ENCODE data around the gene KIAA1671. TPM values are rescaled to one million over a fixed set of nuclear protein-coding genes. Genes with fewer than 3 reads are reported as not detected.

Gene KIAA1671
- total RNA-seq, 6 experiments from 2014 or later: 1.3 to 5.0 (median 1.6) TPM

GRCh38 chr22:25206998-25207397 lies 254.5 kb downstream of the KIAA1671 start:
- peaks cover 1% of the 10 kb centered on the region for H3K27me3 Mint-ChIP-seq (ENCODE audit: insufficient read depth)
- H3K4me3 Mint-ChIP-seq: no peak overlapping the region
- no peaks in the 10 kb centered on the region for H3K36me3 Mint-ChIP-seq (ENCODE audit: low read depth)
- DNase-seq: no peak
- TF ChIP-seq, protein P1, sequence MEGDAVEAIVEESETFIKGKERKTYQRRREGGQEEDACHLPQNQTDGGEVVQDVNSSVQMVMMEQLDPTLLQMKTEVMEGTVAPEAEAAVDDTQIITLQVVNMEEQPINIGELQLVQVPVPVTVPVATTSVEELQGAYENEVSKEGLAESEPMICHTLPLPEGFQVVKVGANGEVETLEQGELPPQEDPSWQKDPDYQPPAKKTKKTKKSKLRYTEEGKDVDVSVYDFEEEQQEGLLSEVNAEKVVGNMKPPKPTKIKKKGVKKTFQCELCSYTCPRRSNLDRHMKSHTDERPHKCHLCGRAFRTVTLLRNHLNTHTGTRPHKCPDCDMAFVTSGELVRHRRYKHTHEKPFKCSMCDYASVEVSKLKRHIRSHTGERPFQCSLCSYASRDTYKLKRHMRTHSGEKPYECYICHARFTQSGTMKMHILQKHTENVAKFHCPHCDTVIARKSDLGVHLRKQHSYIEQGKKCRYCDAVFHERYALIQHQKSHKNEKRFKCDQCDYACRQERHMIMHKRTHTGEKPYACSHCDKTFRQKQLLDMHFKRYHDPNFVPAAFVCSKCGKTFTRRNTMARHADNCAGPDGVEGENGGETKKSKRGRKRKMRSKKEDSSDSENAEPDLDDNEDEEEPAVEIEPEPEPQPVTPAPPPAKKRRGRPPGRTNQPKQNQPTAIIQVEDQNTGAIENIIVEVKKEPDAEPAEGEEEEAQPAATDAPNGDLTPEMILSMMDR (IDR thresholded peaks at IDR 0.05): no peak
- no peaks in the 10 kb centered on the region for H3K4me1 Mint-ChIP-seq (ENCODE audit: low read depth)
- H3K9me3 Mint-ChIP-seq: peaks cover 9% of the 10 kb centered on the region
- H3K27ac Mint-ChIP-seq: no peak overlapping the region

GRCh38 chr22:25207553-25208157 lies 255.1 kb downstream of the KIAA1671 start:
- DNase-seq: no peak
- H3K4me1 Mint-ChIP-seq (ENCODE audit: low read depth): no peaks in the 10 kb centered on the region
- TF ChIP-seq, protein P1 (IDR thresholded peaks at IDR 0.05): no peak
- peaks cover 12% of the 10 kb centered on the region for H3K9me3 Mint-ChIP-seq
- H3K4me3 Mint-ChIP-seq: no peak overlapping the region
- H3K27ac Mint-ChIP-seq: no peak overlapping the region
- no peaks in the 10 kb centered on the region for H3K36me3 Mint-ChIP-seq (ENCODE audit: low read depth)
- peaks cover 1% of the 10 kb centered on the region for H3K27me3 Mint-ChIP-seq (ENCODE audit: insufficient read depth)

DNA sequence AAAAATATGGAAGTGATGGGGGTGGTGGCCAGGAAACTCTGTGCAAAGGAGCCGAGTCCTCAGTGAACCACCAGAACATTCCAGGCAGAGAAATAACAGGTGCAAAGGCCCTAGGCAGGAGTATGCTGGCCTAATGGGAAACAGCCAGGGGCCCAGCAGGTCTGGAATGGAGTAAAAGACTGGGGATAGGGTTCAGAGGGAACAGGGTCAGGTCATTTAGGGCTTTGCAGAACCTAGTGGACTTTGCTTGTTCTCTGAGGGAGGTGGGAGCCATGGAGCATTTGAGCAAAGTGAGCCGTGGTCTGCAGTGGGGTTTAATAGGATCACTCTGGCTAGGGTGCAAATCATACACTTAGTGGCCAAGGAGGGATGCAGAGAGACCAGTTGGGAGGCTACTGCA lies 255.8 kb downstream of the KIAA1671 start:
- no peak overlapping the region for H3K27ac Mint-ChIP-seq
- H3K36me3 Mint-ChIP-seq (ENCODE audit: low read depth): no peaks in the 10 kb centered on the region
- no peaks in the 10 kb centered on the region for H3K4me1 Mint-ChIP-seq (ENCODE audit: low read depth)
- H3K9me3 Mint-ChIP-seq: peaks cover 14% of the 10 kb centered on the region
- no peak overlapping the region for H3K4me3 Mint-ChIP-seq
- TF ChIP-seq, protein P1 (IDR thresholded peaks at IDR 0.05): no peak
- peaks cover 4% of the 10 kb centered on the region for H3K27me3 Mint-ChIP-seq (ENCODE audit: insufficient read depth)
- no peak for DNase-seq

DNA sequence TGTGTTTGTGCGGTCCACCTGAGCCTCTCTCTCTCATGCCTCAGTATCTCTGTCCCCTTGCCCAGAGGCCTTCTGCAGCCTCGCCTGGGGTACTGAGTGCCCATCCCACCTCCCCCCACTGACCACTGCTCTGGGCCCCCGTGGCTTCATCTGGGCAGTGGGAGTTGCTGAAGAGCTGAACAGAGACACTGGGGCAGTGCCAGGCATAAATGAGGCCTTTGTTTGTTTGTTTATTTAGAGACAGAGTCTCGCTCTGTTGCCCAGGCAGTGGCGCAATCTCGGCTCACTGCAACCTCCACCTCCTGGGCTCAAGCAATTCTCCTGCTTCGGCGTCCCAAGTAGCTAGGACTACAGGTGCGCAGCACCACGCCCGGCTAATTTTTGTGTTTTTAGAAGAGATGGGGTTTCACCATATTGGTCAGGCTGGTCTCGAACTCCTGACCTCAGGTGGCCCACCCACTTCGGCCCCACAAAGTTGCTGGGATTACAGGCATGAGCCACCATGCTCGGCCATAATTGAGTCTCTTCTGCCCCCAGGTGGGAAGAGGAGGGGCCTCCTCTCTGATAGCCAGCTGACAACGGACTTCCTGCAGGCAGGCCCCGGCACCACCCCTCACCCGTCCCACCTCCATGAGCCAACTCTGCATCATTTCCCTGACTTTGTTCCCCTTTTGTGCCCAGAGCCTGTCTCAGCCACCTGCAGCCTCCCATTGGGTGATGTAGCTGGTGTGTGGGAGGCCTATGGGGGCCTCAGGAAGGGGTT lies 256.4 kb downstream of the KIAA1671 start:
- no peak for DNase-seq
- Mint-ChIP-seq H3K4me3 (no peak overlapping the region), H3K27me3 (ENCODE audit: insufficient read depth) (peaks cover 4% of the 10 kb centered on the region), H3K9me3 (peaks cover 17% of the 10 kb centered on the region), H3K4me1 (ENCODE audit: low read depth) (no peaks in the 10 kb centered on the region), H3K27ac (no peak overlapping the region), H3K36me3 (ENCODE audit: low read depth) (no peaks in the 10 kb centered on the region)
- TF ChIP-seq, protein P1 (IDR thresholded peaks at IDR 0.05): no peak

- no peak for DNase-seq
- H3K4me3 Mint-ChIP-seq: no peak overlapping the region
- no peaks in the 10 kb centered on the region for H3K4me1 Mint-ChIP-seq (ENCODE audit: low read depth)
- peaks cover 20% of the 10 kb centered on the region for H3K9me3 Mint-ChIP-seq
- peaks cover 4% of the 10 kb centered on the region; the same call in 1 of the 2 replicates for H3K27me3 Mint-ChIP-seq (ENCODE audit: insufficient read depth)
- no peaks in the 10 kb centered on the region for H3K36me3 Mint-ChIP-seq (ENCODE audit: low read depth)
- H3K27ac Mint-ChIP-seq: no peak overlapping the region
- TF ChIP-seq, protein P1 (IDR thresholded peaks at IDR 0.05): no peak
Observed at GRCh38 chr22:25210793-25211192, 258.3 kb downstream of the KIAA1671 start.

Measured in HFFc6 (cell line).